Transverse colon (tissue), 4 donors: ENCODE results near the gene LGI2.

Experiments
- CTCF ChIP-seq, 5 experiments: fragments of 200-600 bp in 3 of 5; fragments of 450-650 bp in 2 of 5; sonication (generic) in 3 of 5; IDR thresholded peaks; 1 replicate in 2 of 5; 2 replicates in 3 of 5; pipeline ENCODE4 v1.5.1; 2016 to 2017; ENCODE audit warnings: antibody characterized with exemption in 5 of 5, inconsistent platforms in 3 of 5, mild to moderate bottlenecking in 2 of 5, moderate library complexity in 1 of 5
- EP300 ChIP-seq: sonication (generic); formaldehyde crosslinking; IDR thresholded peaks from one replicate; pipeline ENCODE4 v1.6.1; 2017; ENCODE audit warnings: antibody characterized with exemption, low read depth
- POLR2A ChIP-seq: fragments of 450-650 bp; IDR thresholded peaks from one replicate; pipeline ENCODE4 v1.6.1; 2016; ENCODE audit warnings: antibody characterized with exemption, mild to moderate bottlenecking, moderate library complexity
- POLR2AphosphoS5 ChIP-seq, 3 donors: sonication (generic); formaldehyde crosslinking; IDR thresholded peaks; one replicate each; pipeline ENCODE4 v1.6.1; 2016; ENCODE audit warnings: antibody characterized with exemption in 3 of 3

- TF ChIP-seq POLR2A (no peak), CTCF (IDR thresholded peaks at IDR 0.05) (peak in 1 of 5 experiments; percentile 17), EP300 (no peak), POLR2AphosphoS5 (IDR thresholded peaks at IDR 0.05) (no peak)
Observed at GRCh38 chr4:24988776-24989175, 42.0 kb downstream of the LGI2 start.
